ENCODE data around the gene PIK3C2G. TPM values are rescaled to one million over a fixed set of nuclear protein-coding genes. Genes with fewer than 3 reads are reported as not detected.

PIK3C2G gene, protein sequence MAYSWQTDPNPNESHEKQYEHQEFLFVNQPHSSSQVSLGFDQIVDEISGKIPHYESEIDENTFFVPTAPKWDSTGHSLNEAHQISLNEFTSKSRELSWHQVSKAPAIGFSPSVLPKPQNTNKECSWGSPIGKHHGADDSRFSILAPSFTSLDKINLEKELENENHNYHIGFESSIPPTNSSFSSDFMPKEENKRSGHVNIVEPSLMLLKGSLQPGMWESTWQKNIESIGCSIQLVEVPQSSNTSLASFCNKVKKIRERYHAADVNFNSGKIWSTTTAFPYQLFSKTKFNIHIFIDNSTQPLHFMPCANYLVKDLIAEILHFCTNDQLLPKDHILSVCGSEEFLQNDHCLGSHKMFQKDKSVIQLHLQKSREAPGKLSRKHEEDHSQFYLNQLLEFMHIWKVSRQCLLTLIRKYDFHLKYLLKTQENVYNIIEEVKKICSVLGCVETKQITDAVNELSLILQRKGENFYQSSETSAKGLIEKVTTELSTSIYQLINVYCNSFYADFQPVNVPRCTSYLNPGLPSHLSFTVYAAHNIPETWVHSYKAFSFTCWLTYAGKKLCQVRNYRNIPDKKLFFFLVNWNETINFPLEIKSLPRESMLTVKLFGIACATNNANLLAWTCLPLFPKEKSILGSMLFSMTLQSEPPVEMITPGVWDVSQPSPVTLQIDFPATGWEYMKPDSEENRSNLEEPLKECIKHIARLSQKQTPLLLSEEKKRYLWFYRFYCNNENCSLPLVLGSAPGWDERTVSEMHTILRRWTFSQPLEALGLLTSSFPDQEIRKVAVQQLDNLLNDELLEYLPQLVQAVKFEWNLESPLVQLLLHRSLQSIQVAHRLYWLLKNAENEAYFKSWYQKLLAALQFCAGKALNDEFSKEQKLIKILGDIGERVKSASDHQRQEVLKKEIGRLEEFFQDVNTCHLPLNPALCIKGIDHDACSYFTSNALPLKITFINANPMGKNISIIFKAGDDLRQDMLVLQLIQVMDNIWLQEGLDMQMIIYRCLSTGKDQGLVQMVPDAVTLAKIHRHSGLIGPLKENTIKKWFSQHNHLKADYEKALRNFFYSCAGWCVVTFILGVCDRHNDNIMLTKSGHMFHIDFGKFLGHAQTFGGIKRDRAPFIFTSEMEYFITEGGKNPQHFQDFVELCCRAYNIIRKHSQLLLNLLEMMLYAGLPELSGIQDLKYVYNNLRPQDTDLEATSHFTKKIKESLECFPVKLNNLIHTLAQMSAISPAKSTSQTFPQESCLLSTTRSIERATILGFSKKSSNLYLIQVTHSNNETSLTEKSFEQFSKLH (N-terminal part only)
- not detected in 5 replicates for total RNA-seq (2022; extraction: Qiagen RNA extraction; ENCODE audit: low read depth)

DNA sequence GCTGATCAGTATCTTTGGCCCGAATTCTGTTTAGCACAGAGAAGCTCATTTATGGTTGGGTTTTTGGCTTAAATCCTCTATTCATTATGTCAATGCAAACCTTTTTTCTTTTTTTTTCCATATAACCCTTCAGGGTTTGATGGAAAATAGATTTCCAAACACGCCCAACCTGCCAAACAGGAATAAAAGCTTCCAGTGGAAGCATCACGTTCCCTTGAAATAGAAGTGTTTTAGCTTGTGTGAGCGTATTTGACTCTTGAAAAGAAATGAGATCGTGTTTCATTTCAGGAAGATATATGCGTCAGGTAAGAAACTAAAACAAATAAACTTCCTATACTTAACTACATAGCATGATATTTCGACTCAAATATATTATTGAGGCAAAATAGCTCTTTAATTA, at the start of gene PIK3C2G:
PIK3C2G (plus strand) TSS at position 246 of the 400 bp plus-strand sequence. CDS start 20,564 bp downstream, outside the sequence.

Other genes starting within 250 kb of the PIK3C2G start
- not detected in 5 replicates for gene RERGL, start 171.3 kb upstream of the PIK3C2G start, total RNA-seq (2022; extraction: Qiagen RNA extraction; ENCODE audit: low read depth)